NB4 (cell line): Measurements from ENCODE around the gene C16orf92.

Experiments
- CTCF ChIP-seq: IDR thresholded peaks from one replicate; pipeline ENCODE4 v1.5.1; 2012; ENCODE audit warnings: low read depth, low read length
- MAX ChIP-seq: IDR thresholded peaks from 2 replicates; pipeline ENCODE4 v1.6.1; 2011; ENCODE audit warnings: low read depth, low read length
- POLR2A ChIP-seq: IDR thresholded peaks from 2 replicates; pipeline ENCODE4 v1.6.1; 2011; ENCODE audit warnings: mild to moderate bottlenecking; ENCODE audit not compliant: insufficient read length; ENCODE audit errors: extremely low read depth

- TF ChIP-seq POLR2A (no peak), CTCF (no peak), MAX (no peak)
These were observed 28.9 kb upstream of the C16orf92 start for GRCh38 chr16:29993903-29994599.
